Measurements from ENCODE around the gene OLFM1. TPM values are rescaled to one million over a fixed set of nuclear protein-coding genes. Genes with fewer than 3 reads are reported as not detected.

OLFM1 gene
- total RNA-seq, 6 experiments from 2014 or later, result 1.1 to 5.9 (median 3.5) TPM

DNA sequence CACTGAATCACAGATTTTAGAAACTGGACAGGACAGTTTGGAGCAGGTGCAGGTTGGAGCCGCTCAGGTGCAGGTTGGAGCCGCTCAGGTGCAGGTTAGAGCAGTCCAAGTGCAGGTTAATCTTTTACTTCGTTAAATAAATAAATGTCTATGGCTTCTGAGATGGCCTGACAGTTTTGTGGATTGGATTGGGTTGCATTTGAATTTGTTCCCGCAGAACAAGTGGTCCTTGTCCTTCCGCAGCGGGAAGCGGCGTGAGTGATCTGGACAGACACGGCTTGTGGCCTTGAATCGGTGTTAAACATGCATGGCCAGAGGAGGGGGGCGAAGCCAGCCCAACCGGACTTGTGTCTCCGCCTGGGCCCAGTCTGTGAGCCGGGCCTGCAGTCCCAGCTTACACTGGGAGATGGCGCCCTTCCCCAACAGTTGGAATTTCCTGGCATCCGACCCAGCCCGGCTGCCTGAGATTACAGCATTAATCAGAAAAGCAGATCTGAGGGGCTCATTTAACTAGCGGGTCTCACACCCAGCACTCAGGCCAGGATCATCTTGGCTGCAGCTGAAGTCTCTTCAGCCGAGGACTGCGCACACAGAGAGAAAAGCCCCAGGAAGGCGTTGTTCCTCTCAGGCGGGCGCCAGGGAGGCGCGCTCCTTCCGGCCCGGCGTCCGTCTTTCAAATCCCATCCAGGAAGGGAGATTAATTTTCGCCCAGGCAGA is 1.5 kb upstream of the OLFM1 start:
- intact Hi-C loops (cut with DNase I), result loop anchor here (5.0 kb wide), 2 partner anchors 256 to 326 kb away; no protein-coding TSS in a partner anchor
- peak; percentile 86 to 88 (median 88) for ATAC-seq
- peak; percentile 74 to 79 (median 76) for DNase-seq
- H3K4me3 ChIP-seq, result peak overlapping the region in 1 of 3 donors; percentile 12
- TF ChIP-seq POLR2A (IDR thresholded peaks at IDR 0.05), result no peak
- TF ChIP-seq, protein P1, sequence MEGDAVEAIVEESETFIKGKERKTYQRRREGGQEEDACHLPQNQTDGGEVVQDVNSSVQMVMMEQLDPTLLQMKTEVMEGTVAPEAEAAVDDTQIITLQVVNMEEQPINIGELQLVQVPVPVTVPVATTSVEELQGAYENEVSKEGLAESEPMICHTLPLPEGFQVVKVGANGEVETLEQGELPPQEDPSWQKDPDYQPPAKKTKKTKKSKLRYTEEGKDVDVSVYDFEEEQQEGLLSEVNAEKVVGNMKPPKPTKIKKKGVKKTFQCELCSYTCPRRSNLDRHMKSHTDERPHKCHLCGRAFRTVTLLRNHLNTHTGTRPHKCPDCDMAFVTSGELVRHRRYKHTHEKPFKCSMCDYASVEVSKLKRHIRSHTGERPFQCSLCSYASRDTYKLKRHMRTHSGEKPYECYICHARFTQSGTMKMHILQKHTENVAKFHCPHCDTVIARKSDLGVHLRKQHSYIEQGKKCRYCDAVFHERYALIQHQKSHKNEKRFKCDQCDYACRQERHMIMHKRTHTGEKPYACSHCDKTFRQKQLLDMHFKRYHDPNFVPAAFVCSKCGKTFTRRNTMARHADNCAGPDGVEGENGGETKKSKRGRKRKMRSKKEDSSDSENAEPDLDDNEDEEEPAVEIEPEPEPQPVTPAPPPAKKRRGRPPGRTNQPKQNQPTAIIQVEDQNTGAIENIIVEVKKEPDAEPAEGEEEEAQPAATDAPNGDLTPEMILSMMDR (IDR thresholded peaks at IDR 0.05), result peak; percentile 90 to 94 (median 92)
- no peaks in the 10 kb centered on the region for H3K36me3 ChIP-seq
- no peaks in the 10 kb centered on the region for H3K9me3 ChIP-seq
- H3K4me1 ChIP-seq, result peaks cover 0 to 8% (median 0%) of the 10 kb centered on the region in 4 donors
- H3K27ac ChIP-seq, result no peak overlapping the region
- WGBS (ENCODE audit: insufficient coverage, low coverage, low lambda C conversion rate, missing lambda C conversion rate), result 3% methylated on average over 27 of the region's 30 CpGs
- H3K27me3 ChIP-seq, result peaks cover 0 to 22% of the 10 kb centered on the region in 2 donors

DNA sequence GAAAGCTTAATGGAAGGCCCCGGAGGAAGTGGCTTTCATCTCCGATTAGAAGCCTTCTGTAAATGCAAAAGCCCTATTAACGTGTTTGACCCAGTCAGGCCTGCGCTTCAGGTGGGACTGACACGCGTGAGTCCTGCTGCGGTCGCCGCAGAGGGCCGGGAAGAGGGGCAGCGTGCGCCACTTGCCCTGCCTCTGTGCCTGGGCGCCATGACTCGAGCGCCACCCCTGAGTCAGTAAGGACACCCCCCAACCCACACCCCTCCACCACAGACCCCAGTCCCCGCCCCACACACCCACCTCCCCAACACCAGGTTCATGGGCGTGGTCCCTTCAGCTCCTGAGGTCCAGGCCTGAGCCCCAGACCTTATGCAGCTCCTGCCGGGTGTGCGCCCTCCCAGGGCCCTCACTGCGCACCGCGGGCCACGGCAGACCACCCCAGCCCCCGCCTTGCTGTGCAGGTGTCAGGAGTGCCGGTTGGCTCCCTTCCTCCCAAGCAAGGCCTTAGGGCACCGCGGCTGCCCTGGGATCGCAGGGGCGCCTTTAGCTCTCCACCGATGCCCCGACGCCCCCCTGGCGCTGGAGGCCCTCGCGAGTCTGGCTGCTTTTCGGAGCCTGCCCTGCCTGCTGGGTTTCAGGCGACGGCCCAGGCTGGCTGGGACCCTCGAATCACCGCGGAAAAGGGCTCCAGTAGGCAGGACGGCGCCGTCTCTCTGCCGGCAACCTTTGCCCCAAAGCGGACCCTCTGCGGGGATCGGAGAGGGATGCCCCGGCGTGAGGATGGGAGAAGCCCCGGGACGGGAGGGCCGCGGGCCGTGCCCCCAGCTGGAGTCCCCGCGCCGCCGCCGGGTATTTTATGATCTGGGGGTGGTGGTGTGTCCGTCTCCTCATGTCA is 625 bp upstream of the OLFM1 start:
- DNase-seq, result peak in 2 of 3 donors; percentile 25 to 51
- Histone ChIP-seq H3K4me3 (peak overlapping the region in 1 of 3 donors; percentile 33), H3K9me3 (no peaks in the 10 kb centered on the region), H3K27me3 (peaks cover 0 to 22% of the 10 kb centered on the region in 2 donors), H3K27ac (no peak overlapping the region), H3K36me3 (no peaks in the 10 kb centered on the region), H3K4me1 (peaks cover 0 to 8% (median 0%) of the 10 kb centered on the region in 4 donors)
- 31% methylated on average over 3 of the region's 61 CpGs for WGBS (ENCODE audit: insufficient coverage, low coverage, low lambda C conversion rate, missing lambda C conversion rate)
- ATAC-seq, result peak in 1 of 4 donors; percentile 2
- TF ChIP-seq, protein P1 (IDR thresholded peaks at IDR 0.05), result no peak
- no peak for TF ChIP-seq POLR2A (IDR thresholded peaks at IDR 0.05)
- intact Hi-C loops (cut with DNase I), result loop anchor here (5.0 kb wide), 2 partner anchors 255 to 325 kb away; no protein-coding TSS in a partner anchor

DNA sequence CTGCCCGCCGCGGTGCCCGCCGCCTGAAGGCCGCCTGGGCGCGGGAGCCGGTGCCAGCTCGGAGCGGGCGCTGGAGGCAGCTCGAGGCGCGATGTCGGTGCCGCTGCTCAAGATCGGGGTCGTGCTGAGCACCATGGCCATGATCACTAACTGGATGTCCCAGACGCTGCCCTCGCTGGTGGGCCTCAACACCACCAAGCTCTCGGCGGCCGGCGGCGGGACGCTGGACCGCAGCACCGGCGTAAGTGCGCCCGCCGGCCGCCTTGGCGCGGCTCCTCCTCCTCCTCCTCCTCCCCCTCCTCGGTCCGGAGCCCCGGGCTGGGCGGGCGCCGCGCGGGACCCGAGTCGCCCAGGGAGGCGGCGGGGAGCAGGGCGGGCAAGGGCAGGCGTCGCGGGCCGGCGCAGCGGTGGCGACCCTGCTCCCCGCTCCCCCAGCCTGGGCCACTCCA is 455 bp downstream of the OLFM1 start:
- Histone ChIP-seq H3K27ac (no peak overlapping the region), H3K9me3 (no peaks in the 10 kb centered on the region), H3K4me3 (peak overlapping the region; percentile 11 to 33 (median 12)), H3K36me3 (no peaks in the 10 kb centered on the region), H3K27me3 (peaks cover 0 to 22% of the 10 kb centered on the region in 2 donors), H3K4me1 (peaks cover 0 to 8% (median 0%) of the 10 kb centered on the region in 4 donors)
- WGBS (ENCODE audit: insufficient coverage, low coverage, low lambda C conversion rate, missing lambda C conversion rate), result no CpG with 5 or more reads among the region's 57 CpGs
- intact Hi-C loops (cut with DNase I), result loop anchor here (5.0 kb wide), 2 partner anchors 254 to 324 kb away; no protein-coding TSS in a partner anchor
- ATAC-seq (no peak), DNase-seq (no peak)
- no peak for TF ChIP-seq POLR2A (IDR thresholded peaks at IDR 0.05)
- TF ChIP-seq, protein P1 (IDR thresholded peaks at IDR 0.05), result no peak

DNA sequence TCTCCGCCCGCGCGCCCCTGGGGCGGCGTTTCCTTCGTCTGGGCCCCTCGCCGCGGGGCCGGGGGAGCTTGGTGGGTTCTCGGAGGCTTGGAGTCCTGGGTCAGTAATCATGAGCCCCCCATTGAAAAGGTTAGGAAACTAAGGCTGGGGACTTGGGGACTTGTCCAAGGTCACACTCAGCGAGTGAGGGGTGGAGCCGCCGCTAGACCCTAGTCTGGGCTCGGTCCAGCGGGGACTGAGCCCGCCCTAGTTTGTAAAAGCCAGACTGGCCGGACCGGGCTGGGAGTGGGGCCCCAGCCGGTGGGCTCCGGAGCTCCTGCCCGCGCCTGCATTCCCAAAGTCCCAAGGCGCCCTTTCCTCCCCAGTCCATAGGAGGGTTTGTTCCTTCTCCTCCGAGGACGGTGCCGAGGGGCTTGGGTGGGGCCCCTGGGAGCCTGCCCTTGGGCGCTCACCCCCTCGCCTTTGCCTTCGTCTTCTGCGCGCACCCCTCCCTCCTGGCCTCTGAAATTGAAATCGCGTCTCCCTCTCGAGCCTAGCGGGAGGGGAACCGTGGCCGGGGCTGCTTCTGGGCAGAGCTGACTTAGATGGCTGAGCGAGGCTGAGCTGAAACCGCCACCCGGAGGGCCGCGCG is 995 bp downstream of the OLFM1 start:
- Histone ChIP-seq H3K9me3 (no peaks in the 10 kb centered on the region), H3K4me3 (peak overlapping the region; percentile 11 to 33 (median 12)), H3K27me3 (peaks cover 0 to 22% of the 10 kb centered on the region in 2 donors), H3K27ac (no peak overlapping the region), H3K36me3 (no peaks in the 10 kb centered on the region), H3K4me1 (peaks cover 0 to 8% (median 0%) of the 10 kb centered on the region in 4 donors)
- TF ChIP-seq, protein P1 (IDR thresholded peaks at IDR 0.05), result no peak
- no peak for TF ChIP-seq POLR2A (IDR thresholded peaks at IDR 0.05)
- whole genome bisulfite sequencing (ENCODE audit: insufficient coverage, low coverage, low lambda C conversion rate, missing lambda C conversion rate), result 0% methylated on average over 10 of the region's 45 CpGs
- intact Hi-C loops (cut with DNase I), result loop anchor here (5.0 kb wide), 2 partner anchors 254 to 324 kb away; no protein-coding TSS in a partner anchor
- DNase-seq (no peak), ATAC-seq (no peak)

All from right lobe of liver (tissue), 6 donors.